HepG2 (cell line): ENCODE results near the gene NGFR. TPM values are rescaled to one million over a fixed set of nuclear protein-coding genes. Genes with fewer than 3 reads are reported as not detected.

Experiments
- ARNT2 ChIP-seq: sonication (generic); formaldehyde crosslinking; IDR thresholded peaks from 2 replicates; pipeline ENCODE4 v1.8.0; 2022; ENCODE audit warnings: mild to moderate bottlenecking, low read depth, missing genetic modification reagents, moderate library complexity
- DR1 ChIP-seq: sonication (generic); formaldehyde crosslinking; IDR thresholded peaks from 2 replicates; pipeline ENCODE4 v1.8.0; 2021; ENCODE audit warnings: mild to moderate bottlenecking, missing genetic modification reagents, inconsistent platforms
- GFI1 ChIP-seq: sonication (generic); formaldehyde crosslinking; IDR thresholded peaks from 2 replicates; pipeline ENCODE4 v1.5.0; 2020; ENCODE audit warnings: missing genetic modification reagents, mild to moderate bottlenecking, borderline replicate concordance
- HOXA9 ChIP-seq: sonication (generic); formaldehyde crosslinking; IDR thresholded peaks from 2 replicates; pipeline ENCODE4 v1.8.1; 2022; ENCODE audit warnings: missing genetic modification reagents, mild to moderate bottlenecking, moderate library complexity, borderline replicate concordance
- PCBP1 ChIP-seq: fragments of 200-400 bp; formaldehyde crosslinking; IDR thresholded peaks from 2 replicates; pipeline ENCODE4 v1.6.1; 2017; ENCODE audit warnings: mild to moderate bottlenecking, low read depth, low read length, borderline replicate concordance
- SNRNP70 ChIP-seq: fragments of 200-400 bp; formaldehyde crosslinking; IDR thresholded peaks from 2 replicates; pipeline ENCODE4 v1.6.1; 2017; ENCODE audit warnings: mild to moderate bottlenecking, low read depth, low read length, moderate library complexity
- ZBTB42 ChIP-seq: sonication (generic); formaldehyde crosslinking; IDR thresholded peaks from 2 replicates; pipeline ENCODE4 v1.5.0; 2020; ENCODE audit warnings: mild to moderate bottlenecking, missing genetic modification reagents
- ZFP62 ChIP-seq: sonication (generic); formaldehyde crosslinking; IDR thresholded peaks from 2 replicates; pipeline ENCODE4 v1.4.0; 2020; ENCODE audit warnings: missing genetic modification reagents
- ZNF75D ChIP-seq: sonication (generic); formaldehyde crosslinking; IDR thresholded peaks from 2 replicates; pipeline ENCODE4 v1.8.1; 2023; ENCODE audit warnings: missing genetic modification reagents, mild to moderate bottlenecking, borderline replicate concordance
- polyA plus RNA-seq, 8 experiments: library from polyadenylated mRNA; depleted of rRNA in 3 of 8; stranded (reverse) in 7 of 8; unstranded in 1 of 8; fragments of >200 nt; fragmentation: Illumina TruSeq in 4 of 8; extraction: Trizol in 4 of 8; gene quantifications; 2 replicates each; pipeline versions ENCODE4 v1.2.1 to v1.2.3, GENCODE V29; 2011 to 2016; ENCODE audit warnings: low read depth in 4 of 8, missing spikeins in 1 of 8, mixed read lengths in 1 of 8; ENCODE audit not compliant: insufficient read depth in 1 of 8
- total RNA-seq, 5 experiments: library from RNA; depleted of rRNA; stranded (reverse); fragments of >200 nt; fragmentation: Illumina TruSeq; extraction: Trizol; gene quantifications; 2 replicates each; pipeline ENCODE4 v1.2.3, GENCODE V29; 2016; ENCODE audit warnings: low read depth in 1 of 5
- TF ChIP-seq, protein P1 (sequence below): sonication (generic); formaldehyde crosslinking; conservative IDR thresholded peaks from 2 replicates; pipeline ENCODE4 v1.8.1; 2023; ENCODE audit warnings: missing genetic modification reagents
- TF ChIP-seq, protein P2 (sequence below): sonication (generic); formaldehyde crosslinking; IDR thresholded peaks from 2 replicates; pipeline ENCODE4 v1.4.0; 2020; ENCODE audit warnings: missing genetic modification reagents; ENCODE audit errors: not compliant biosample characterization
- TF ChIP-seq, protein P3 (sequence below): sonication (generic); formaldehyde crosslinking; IDR thresholded peaks from 2 replicates; pipeline ENCODE4 v1.8.0; 2022; ENCODE audit warnings: low read depth, missing genetic modification reagents
- TF ChIP-seq, protein P4 (sequence below): sonication (generic); formaldehyde crosslinking; conservative IDR thresholded peaks from 2 replicates; pipeline ENCODE4 v1.4.0; 2020; ENCODE audit warnings: mild to moderate bottlenecking, missing genetic modification reagents, moderate library complexity
- TF ChIP-seq, protein P5 (sequence below): IDR thresholded peaks from 2 replicates; pipeline ENCODE4 v1.6.1; 2016; ENCODE audit warnings: missing compliant biosample characterization, missing genetic modification reagents, borderline replicate concordance
- TF ChIP-seq, protein P6 (sequence below): sonication (generic); formaldehyde crosslinking; IDR thresholded peaks from 2 replicates; pipeline ENCODE4 v1.4.0; 2020; ENCODE audit warnings: missing genetic modification reagents

The NGFR gene
- total and polyA plus RNA-seq, 2 of the 13 experiments (the other 11 are each of a cell fraction or from before 2014, with no cell fraction given): 1.1 to 1.8 TPM

DNA sequence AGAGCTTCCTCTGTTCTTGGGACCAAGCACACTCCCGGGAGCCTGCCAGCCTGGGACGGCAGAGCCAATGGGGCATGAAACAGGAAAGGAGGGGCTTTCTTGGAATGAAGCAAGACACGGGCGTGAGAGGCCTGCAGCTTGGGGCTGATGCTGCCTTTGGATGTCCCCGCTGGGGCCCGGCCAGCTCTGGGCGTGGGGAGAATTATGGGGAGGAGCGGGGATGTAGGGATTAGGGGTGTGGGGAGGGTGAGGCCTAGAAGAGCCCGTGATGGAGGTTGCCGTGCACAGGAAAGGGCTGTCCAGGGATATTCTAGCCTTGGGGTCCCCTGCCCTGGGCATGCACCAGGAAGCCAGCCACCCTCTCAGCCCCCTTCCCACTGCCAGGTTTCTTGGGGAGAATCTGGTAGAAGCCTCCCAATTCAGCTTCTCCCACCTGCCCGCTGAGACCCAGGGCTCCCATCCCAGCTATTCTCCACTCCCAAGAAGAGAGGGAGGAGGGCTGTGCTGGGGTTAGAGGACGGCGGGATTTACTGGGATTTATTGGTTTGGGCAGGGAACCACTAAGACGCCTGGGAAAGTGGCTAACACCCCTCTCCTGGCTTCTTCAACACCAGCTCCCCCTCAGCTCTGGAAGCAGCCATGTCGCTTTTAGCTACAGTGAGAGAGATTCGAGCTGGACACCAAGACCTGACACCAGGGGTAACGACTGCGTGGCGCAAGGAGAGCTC lies 60.6 kb downstream of the NGFR start (continued):
- TF ChIP-seq, protein P1, sequence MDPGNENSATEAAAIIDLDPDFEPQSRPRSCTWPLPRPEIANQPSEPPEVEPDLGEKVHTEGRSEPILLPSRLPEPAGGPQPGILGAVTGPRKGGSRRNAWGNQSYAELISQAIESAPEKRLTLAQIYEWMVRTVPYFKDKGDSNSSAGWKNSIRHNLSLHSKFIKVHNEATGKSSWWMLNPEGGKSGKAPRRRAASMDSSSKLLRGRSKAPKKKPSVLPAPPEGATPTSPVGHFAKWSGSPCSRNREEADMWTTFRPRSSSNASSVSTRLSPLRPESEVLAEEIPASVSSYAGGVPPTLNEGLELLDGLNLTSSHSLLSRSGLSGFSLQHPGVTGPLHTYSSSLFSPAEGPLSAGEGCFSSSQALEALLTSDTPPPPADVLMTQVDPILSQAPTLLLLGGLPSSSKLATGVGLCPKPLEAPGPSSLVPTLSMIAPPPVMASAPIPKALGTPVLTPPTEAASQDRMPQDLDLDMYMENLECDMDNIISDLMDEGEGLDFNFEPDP: no peak
- no peak for TF ChIP-seq PCBP1
- TF ChIP-seq ZBTB42 (CRISPR knock-in tag): no peak
- no peak for TF ChIP-seq ZFP62
- TF ChIP-seq, protein P2, sequence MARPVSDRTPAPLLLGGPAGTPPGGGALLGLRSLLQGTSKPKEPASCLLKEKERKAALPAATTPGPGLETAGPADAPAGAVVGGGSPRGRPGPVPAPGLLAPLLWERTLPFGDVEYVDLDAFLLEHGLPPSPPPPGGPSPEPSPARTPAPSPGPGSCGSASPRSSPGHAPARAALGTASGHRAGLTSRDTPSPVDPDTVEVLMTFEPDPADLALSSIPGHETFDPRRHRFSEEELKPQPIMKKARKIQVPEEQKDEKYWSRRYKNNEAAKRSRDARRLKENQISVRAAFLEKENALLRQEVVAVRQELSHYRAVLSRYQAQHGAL (CRISPR knock-in tag): no peak
- TF ChIP-seq, protein P3, sequence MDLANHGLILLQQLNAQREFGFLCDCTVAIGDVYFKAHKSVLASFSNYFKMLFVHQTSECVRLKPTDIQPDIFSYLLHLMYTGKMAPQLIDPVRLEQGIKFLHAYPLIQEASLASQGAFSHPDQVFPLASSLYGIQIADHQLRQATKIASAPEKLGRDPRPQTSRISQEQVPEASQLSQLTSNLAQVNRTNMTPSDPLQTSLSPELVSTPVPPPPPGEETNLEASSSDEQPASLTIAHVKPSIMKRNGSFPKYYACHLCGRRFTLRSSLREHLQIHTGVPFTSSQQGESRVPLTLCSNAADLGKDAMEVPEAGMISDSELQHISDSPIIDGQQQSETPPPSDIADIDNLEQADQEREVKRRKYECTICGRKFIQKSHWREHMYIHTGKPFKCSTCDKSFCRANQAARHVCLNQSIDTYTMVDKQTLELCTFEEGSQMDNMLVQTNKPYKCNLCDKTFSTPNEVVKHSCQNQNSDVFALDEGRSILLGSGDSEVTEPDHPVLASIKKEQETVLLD (CRISPR knock-in tag): no peak
- TF ChIP-seq HOXA9 (CRISPR knock-in tag): no peak
- TF ChIP-seq, protein P4, sequence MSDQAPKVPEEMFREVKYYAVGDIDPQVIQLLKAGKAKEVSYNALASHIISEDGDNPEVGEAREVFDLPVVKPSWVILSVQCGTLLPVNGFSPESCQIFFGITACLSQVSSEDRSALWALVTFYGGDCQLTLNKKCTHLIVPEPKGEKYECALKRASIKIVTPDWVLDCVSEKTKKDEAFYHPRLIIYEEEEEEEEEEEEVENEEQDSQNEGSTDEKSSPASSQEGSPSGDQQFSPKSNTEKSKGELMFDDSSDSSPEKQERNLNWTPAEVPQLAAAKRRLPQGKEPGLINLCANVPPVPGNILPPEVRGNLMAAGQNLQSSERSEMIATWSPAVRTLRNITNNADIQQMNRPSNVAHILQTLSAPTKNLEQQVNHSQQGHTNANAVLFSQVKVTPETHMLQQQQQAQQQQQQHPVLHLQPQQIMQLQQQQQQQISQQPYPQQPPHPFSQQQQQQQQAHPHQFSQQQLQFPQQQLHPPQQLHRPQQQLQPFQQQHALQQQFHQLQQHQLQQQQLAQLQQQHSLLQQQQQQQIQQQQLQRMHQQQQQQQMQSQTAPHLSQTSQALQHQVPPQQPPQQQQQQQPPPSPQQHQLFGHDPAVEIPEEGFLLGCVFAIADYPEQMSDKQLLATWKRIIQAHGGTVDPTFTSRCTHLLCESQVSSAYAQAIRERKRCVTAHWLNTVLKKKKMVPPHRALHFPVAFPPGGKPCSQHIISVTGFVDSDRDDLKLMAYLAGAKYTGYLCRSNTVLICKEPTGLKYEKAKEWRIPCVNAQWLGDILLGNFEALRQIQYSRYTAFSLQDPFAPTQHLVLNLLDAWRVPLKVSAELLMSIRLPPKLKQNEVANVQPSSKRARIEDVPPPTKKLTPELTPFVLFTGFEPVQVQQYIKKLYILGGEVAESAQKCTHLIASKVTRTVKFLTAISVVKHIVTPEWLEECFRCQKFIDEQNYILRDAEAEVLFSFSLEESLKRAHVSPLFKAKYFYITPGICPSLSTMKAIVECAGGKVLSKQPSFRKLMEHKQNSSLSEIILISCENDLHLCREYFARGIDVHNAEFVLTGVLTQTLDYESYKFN (CRISPR knock-in tag): no peak
- TF ChIP-seq ARNT2: 0 out of 2 replicates have a peak, but pooled peaks have one; percentile 4
- 0 out of 2 replicates have a peak, but pooled peaks have one; percentile 15 for TF ChIP-seq GFI1
- 0 out of 2 replicates have a peak, but pooled peaks have one; percentile 23 for TF ChIP-seq DR1 (CRISPR knock-in tag)
- no peak for TF ChIP-seq SNRNP70
- TF ChIP-seq, protein P5, sequence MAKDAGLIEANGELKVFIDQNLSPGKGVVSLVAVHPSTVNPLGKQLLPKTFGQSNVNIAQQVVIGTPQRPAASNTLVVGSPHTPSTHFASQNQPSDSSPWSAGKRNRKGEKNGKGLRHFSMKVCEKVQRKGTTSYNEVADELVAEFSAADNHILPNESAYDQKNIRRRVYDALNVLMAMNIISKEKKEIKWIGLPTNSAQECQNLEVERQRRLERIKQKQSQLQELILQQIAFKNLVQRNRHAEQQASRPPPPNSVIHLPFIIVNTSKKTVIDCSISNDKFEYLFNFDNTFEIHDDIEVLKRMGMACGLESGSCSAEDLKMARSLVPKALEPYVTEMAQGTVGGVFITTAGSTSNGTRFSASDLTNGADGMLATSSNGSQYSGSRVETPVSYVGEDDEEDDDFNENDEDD (CRISPR knock-in tag): no peak
- TF ChIP-seq ZNF75D (CRISPR knock-in tag): peak; percentile 65; the same call in 1 of the 2 replicates
- TF ChIP-seq, protein P6, sequence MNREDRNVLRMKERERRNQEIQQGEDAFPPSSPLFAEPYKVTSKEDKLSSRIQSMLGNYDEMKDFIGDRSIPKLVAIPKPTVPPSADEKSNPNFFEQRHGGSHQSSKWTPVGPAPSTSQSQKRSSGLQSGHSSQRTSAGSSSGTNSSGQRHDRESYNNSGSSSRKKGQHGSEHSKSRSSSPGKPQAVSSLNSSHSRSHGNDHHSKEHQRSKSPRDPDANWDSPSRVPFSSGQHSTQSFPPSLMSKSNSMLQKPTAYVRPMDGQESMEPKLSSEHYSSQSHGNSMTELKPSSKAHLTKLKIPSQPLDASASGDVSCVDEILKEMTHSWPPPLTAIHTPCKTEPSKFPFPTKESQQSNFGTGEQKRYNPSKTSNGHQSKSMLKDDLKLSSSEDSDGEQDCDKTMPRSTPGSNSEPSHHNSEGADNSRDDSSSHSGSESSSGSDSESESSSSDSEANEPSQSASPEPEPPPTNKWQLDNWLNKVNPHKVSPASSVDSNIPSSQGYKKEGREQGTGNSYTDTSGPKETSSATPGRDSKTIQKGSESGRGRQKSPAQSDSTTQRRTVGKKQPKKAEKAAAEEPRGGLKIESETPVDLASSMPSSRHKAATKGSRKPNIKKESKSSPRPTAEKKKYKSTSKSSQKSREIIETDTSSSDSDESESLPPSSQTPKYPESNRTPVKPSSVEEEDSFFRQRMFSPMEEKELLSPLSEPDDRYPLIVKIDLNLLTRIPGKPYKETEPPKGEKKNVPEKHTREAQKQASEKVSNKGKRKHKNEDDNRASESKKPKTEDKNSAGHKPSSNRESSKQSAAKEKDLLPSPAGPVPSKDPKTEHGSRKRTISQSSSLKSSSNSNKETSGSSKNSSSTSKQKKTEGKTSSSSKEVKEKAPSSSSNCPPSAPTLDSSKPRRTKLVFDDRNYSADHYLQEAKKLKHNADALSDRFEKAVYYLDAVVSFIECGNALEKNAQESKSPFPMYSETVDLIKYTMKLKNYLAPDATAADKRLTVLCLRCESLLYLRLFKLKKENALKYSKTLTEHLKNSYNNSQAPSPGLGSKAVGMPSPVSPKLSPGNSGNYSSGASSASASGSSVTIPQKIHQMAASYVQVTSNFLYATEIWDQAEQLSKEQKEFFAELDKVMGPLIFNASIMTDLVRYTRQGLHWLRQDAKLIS: no peak
